Stimulated activated CD8-positive, alpha-beta memory T cell treated with anti-CD3 and anti-CD28 coated beads, Interleukin-4, amount 100 ng/mL, for 48 hours (primary cell): ENCODE measurements around the gene MAG.

ENCODE experiments used
- DNase-seq: peaks from one replicate; pipeline ENCODE4 v3.0.0-alpha.2; 2020

Gene MAG

DNA sequence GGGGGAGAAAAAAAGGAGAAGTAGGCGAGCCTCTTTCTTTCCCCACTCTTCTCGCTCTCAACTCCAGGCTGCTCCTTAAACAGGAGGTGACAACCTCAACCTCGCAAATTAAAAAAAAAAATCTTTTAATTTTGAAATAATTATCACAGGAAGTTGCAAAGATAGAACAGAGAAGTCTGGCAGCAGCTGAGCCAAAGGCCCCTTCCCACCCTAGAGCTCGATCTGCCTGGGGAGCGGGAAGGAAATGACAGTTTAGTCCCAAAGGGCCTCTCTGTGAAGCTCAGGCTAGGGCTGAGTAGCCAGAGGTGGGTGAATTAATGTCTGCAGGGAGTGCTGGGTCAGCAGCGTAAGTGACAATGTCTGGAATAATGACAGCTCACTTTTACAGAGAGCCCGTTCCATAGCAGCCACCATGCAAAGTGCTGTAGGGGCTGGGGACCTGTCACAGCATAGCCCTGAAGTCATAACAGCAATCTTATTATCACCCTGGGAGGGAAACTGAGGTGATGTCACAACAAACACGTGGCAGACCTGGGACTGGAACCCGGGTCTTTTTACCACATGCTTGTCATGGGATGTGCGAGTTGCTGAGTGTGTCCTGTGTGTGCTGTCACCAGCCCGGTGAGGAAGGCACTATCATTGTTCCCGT lies 28.2 kb downstream of the MAG start:
- DNase-seq = no peak

DNA sequence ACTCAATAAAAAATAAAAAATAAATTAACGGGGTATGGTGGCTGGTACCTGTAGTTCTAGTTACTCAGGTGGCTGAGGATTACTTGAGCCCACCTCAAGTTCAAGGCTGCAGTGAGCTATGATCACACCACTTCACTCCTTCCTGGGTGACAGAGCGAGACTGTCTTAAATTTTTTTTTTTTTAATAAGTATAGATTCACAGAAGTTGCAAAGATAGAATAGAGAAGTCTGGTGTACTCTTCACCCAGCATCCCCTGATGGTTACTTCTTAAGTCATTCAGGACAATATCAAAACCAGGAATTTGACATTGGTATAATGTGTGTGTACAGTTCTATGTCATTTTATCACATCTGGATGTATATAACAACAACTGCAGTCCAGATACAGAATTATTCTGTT lies 29.3 kb downstream of the MAG start:
- DNase-seq = no peak

DNA sequence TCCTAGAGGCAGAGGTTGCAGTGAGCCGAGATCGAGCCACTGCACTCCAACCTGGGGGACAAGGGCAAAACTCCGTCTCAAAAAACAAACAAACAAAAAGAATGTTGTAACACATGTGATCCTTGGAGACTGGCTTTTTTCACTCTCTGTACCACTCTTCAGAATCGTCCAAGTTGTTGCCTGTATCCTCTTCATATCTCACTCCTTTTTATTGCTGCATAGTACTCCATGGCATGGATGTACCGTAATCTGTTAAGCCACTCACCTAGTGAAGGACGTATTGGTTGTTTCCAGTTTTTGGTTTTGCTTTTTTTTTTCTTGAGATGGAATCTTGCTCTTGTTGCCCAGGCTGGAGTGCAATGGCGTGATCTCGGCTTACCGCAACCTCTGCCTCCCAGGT lies 30.1 kb downstream of the MAG start:
- no peak for DNase-seq

DNA sequence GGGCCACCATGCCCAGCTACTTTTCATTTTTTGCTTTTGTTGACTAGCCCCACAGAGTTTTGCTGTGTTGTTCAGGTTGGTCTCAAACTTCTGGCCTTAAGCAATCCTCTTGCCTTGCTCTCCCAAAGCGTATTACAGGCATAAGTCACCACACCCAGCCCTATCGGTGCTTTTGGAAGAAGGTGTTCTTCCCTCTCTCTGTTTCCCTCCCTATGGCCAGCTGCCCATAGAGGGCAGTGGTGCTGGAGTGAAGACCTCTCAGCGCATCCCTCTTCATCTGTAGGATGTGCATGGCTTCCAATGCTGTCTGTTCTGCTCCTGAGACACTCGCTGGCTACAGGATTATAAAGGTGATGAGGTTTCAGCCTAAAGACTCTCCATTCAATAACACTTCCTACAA lies 35.7 kb downstream of the MAG start:
- no peak for DNase-seq

DNA sequence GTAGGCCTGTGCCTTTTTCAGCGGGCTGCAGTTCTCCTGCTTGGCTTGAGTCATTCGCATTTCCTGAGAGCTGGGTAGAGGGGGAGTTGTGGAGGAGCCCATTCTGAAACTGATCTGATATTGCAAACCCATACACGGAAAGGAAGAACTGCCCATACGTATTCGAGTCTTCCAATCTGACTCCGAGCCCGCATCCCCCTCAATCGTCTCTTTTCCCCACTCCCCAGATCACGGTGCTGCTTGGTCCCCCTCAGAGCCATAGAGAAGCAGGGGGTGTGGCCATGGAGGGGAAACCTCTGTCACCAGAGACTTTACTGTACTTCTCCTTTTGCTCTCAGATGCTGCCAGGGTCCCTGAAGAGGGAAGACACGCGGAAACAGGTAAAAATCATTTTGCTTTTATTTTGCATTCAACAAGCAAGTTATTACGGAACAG lies 36.9 kb downstream of the MAG start, which contains the start of gene CD22:
TSS of gene CD22 (plus strand) at position 337 of the 435 bp plus-strand sequence. CDS start 2,854 bp downstream, outside the sequence.
- peak; percentile 39 for DNase-seq

DNA sequence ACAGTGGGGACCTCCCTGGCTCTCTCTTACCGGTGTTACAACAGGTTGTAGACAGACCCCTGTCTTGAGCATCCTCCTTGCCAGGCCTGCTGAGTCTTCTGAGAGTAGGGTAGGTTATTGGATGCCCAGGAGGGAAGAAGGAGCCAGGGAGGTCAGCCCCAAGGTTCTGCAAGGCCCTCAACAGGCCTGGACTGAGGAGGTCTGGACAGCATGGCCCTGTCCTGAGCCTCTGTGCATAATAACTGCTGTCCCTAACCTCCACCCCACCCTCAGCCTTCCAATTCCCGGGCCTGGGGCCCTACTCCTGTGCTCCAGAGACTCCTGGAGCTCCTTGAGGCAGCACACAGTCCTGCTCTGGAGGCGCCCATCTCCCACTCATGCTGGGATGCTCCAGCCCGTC lies 37.4 kb downstream of the MAG start:
- DNase-seq = no peak

DNA sequence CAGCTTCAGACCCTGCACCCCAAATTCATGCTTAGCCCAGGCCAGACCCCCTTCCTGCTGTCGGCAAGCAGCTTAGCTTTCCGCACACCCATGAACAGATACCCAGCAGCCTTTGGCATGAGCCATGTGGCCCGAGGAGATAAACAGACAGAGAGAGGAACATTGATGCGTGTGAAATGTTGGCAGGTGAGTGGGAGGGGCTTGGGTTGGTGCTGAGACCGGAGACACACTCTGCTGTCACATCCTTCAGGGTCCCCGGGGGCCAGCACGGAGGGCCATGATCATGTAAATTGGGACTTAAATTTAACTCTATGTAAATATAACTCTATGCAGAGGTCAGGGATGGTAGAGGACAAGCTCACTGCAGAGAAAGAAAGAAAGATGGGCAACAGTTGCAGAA lies 38.5 kb downstream of the MAG start:
- no peak for DNase-seq

DNA sequence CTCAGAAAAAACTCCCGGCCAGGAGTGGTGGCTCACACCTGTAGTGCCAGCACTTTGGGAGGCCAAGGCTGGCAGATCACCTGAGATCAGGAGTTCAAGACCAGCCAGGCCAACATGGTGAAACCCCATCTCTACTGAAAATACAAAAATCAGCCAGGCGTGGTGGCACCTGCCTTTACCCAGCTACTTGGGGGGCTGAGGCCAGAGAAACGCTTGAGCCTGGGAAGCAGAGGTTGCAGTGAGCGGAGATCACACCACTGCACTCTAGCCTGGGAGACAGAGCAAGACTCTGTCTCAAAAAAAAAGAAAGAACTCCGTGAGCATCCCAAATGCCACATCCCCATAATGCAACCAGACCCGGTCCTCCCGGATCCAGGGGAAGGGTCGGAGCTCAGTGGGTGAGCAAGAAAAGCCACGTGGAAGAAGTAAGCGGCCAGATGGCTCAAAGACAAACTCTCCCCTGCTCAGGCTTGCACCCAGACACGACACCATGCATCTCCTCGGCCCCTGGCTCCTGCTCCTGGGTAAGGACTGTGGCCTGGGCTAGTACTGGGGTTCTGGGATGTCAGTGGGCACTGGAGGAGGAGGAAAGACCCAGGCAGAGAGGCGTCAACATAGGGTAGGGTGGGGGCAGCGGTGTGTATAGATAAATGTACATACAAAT lies 39.7 kb downstream of the MAG start:
- DNase-seq = no peak

DNA sequence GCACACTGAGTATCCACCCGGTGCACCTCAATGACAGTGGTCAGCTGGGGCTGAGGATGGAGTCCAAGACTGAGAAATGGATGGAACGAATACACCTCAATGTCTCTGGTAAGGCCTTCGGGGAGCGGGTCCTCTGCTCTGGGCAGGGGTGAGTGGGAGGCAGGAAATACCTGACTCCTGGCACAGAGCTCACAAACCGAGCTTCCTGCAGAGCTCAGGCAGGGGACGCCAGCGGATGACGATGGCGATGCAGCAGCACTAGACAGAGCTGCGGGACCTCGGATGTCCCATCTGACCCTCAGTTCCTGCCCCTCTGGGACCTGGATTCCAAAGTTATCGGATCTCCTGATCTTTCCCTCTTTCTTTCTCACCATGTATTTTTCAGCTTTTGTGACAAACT lies 40.9 kb downstream of the MAG start:
- peak; percentile 58 for DNase-seq

DNA sequence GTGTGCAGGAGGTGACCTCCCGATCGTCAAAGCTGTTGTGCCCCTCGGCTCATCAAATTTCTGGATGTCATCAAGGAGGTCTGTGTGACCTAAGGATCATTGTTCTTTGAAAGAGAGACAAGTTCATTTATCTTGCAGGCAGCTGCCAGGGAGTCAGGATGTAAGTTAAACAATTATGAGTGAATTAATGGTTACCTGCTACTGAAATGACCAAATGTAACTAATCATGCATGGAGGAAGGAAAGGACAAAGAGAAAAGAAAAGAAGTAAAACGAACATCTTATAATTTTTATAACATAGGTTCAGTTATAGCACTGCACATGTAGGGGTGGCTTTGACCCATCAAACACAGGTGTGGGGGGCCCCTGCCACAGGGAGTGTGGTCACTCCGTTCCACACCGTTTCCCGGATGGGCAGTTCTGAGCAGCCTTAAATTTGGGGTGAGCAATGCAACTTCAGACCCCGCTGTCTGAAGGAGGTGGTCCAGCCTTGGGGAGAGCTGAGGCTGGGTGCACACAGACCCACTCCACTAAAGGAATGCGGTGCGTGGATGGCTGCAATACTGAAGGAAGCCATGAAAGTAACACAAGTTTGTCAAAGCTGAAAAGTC lies 42.3 kb downstream of the MAG start:
- no peak for DNase-seq

DNA sequence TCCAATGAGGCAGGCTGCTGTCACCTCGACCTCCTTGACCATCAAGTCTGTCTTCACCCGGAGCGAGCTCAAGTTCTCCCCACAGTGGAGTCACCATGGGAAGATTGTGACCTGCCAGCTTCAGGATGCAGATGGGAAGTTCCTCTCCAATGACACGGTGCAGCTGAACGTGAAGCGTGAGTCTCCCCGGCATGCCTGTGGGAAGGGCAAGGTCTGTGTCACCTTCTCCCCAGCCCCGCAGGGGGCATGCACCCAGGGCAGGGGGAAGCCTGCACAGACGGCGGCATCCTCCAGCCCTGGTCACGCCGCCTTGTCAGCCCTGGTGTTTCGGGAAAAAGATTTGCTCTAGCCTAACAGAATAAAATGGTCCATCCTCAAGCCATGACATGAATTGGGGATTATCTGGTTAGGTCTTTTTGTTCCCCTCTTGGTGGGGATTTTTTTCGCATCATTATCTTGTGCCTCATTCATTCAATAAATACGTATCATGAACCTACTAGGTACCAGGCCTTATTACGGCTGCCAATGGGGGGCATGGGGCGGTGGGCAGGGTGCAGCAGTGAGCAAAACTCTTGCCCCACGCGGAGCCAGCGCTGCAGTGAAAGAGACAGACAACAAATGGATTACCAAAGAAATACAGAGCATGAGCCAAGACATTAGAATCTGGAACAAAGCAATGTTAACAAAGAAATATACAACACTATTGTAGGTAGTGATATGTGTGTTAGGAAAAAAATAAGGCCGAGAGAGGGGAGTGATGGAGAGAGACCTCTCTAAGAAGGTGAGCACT lies 44.4 kb downstream of the MAG start:
- no peak for DNase-seq

DNA sequence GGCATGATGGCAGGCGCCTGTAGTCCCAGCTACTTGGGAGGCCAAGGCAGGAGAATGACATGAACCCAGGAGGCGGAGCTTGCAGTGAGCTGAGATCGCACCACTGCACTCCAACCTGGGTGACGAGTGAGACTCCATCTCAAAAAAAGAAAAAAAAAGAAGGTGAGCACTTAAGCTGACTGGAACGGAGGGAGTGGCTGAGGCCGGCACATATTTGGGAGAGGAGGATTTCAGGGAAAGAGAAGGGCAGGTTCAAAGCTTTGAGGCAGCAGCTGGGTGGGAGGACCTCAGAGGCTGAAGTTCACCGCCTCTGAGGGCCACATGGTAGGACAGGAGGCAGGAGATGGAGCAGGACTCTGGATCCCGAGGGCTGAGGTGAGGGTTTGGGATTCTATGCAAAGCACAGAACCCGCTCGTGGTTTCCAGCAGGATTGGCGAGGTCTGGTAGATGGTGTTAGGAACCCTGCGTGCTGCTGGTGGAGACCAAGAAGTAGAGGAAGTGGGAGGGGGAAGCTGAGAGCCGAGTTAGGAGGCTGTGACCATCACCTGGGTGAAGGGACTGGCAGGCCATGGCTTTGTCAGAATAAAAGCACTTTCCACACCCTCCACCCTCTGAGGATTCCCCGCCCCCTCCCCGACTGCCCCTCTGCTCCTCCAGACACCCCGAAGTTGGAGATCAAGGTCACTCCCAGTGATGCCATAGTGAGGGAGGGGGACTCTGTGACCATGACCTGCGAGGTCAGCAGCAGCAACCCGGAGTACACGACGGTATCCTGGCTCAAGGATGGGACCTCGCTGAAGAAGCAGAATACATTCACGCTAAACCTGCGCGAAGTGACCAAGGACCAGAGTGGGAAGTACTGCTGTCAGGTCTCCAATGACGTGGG lies 45.4 kb downstream of the MAG start:
- DNase-seq = no peak

DNA sequence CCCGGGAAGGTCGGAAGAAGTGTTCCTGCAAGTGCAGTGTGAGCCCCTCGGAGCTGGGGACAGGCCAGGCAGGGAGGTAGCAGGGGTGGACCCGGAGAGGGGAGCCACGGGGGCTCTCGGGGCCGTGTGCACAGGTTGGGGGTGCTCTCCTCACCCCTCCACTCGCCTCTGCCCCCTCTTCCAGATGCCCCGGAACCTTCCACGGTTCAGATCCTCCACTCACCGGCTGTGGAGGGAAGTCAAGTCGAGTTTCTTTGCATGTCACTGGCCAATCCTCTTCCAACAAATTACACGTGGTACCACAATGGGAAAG lies 46.0 kb downstream of the MAG start:
- no peak for DNase-seq

DNA sequence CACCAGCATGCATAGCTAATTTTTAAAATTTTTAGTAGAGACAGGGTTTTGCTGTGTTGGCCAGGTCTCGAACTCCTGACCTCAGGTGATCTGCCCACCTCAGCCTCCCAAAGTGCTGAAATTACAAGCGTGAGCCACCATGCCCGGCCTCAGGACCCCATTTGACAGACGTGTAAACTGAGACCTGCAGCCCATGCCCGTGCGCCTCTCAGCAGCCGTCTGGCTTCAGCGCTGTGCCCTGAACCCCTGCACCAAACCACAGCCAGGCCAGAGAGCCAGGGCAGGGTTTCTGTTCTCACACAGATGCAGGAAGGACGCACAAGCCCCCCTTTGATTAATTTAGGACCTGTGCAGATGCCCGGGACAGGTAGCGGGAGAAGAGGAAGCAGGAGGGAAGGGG lies 48.5 kb downstream of the MAG start:
- DNase-seq = no peak

DNA sequence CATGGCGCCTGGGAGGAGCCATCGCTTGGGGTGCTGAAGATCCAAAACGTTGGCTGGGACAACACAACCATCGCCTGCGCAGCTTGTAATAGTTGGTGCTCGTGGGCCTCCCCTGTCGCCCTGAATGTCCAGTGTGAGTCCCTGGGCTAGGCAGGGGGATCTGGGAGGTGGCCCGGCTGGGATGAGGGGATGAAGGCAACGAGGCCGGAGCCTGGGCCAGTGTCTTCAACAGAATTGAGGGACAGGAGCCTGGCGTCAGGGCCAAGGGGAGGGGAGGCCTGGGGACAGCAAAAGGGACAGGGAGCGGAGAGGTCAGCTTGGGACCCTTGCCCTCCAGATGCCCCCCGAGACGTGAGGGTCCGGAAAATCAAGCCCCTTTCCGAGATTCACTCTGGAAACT lies 49.0 kb downstream of the MAG start:
- DNase-seq = no peak

DNA sequence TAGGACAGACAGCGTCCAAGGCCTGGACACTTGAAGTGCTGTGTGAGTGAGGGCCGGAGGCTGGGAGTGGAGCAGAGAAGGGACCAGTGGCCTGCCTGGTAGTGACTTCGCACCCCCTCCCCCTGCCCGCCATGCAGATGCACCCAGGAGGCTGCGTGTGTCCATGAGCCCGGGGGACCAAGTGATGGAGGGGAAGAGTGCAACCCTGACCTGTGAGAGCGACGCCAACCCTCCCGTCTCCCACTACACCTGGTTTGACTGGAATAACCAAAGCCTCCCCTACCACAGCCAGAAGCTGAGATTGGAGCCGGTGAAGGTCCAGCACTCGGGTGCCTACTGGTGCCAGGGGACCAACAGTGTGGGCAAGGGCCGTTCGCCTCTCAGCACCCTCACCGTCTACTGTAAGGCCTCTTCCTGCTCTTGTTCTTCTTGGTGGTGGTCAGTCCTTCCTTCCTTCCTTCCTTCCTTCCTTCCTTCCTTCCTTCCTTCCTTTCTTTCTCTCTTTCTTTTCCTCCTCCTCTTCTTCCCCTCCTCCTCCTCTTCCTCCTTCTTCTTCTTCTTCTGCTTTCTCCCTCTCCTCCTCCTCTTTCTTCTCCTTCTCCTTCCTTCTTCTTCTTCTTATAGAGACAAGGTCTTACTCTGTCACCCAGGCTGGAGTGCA lies 49.7 kb downstream of the MAG start:
- DNase-seq = no peak

DNA sequence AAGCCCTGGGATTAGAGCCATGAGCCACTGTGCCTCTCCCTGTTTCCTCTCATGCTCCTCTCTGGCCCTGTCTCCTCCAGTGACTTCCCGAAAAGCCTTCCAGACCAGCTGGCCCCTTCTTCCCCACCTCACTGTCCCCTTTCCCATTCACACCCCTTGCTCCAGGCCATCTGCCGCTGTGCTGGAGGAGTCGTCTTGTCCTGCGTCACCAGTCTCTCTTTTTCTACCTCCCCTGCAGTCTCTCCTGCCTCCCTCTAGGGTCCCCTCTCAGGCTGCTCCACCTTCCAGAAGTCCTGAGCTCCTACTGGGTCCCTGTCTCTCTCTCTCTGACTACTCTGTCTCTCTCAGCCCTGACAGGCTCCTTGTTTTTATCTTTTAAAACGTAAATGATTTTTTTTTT lies 50.5 kb downstream of the MAG start:
- DNase-seq = no peak

DNA sequence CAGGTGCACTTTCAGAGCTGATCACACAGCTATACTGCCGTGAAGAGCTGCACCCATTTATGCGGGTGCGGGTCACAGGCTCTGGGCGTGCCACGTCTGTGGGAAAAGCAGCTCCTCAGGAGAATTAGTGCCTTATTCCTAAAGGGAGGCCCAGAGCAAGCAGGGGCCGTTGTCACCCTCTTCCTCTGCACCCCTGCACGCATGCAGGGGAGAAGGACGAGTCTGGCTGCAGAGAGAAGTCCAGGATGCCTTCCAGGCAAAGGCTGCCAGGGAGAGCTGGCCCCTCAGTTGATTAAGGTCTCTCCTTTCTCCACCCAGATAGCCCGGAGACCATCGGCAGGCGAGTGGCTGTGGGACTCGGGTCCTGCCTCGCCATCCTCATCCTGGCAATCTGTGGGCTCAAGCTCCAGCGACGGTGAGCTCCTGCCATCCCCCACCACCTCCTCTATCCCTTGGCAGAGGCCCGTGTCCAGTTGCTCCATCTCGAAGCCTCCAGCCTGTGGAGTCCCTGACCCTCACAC lies 52.6 kb downstream of the MAG start:
- peak; percentile 21 for DNase-seq

DNA sequence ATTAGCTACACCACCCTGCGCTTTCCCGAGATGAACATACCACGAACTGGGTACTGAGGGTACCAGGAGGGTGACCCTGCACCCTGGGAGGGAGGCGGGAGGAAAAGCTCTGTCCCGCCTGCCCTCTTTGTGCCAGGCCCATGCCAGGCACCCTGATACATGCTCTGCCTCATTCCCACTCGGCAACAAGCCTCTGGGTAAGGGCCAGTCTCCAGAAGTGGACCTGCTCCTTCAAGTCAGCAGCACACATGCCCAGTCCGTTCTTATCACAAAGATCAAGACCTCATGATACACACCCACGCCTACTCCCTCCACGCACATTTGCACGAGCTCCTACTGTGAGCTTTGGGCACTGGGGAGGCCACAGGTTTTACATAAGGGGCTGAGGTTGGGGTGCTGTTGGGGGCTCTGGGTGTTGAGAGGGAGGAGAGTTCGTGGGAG lies 53.7 kb downstream of the MAG start:
- no peak for DNase-seq

DNA sequence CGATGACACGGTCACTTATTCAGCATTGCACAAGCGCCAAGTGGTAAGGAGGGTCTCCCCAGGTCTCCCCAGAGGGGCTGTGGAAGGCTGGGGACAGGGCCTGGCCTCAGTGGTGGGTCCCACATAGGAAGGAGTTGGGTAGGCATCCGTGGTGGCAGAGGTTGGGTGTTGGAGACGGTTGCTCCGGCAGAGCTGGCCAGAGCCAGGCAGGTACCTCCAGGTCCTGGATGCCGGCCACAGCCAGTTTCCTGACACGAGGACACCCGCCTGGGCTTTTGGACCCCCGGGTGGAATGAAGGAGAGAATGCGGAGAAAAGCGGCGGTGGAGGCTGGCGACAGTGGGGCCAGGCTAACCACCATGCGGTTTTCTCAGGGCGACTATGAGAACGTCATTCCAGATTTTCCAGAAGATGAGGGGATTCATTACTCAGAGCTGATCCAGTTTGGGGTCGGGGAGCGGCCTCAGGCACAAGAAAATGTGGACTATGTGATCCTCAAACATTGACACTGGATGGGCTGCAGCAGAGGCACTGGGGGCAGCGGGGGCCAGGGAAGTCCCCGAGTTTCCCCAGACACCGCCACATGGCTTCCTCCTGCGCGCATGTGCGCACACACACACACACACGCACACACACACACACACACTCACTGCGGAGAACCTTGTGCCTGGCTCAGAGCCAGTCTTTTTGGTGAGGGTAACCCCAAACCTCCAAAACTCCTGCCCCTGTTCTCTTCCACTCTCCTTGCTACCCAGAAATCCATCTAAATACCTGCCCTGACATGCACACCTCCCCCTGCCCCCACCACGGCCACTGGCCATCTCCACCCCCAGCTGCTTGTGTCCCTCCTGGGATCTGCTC lies 54.5 kb downstream of the MAG start:
- peak; percentile 84 for DNase-seq
